HepG2 (cell line): ENCODE results near the gene GMNN. TPM values are rescaled to one million over a fixed set of nuclear protein-coding genes. Genes with fewer than 3 reads are reported as not detected.

Experiments
- ATAC-seq: fragments of 200-7000 bp; cut with Tn5 transposase; 3 replicates; pipeline ENCODE4 v1.9.1; 2020; ENCODE audit warnings: mild to moderate bottlenecking, moderate library complexity
- BruUV-seq: library from RNA; stranded (reverse); fragments of 400-500 nt; replicated peaks from 2 replicates; lab custom pipeline; 2021; lab: Mats Ljungman, UMichigan
- CTCF ChIA-PET: fragments of 300-600 bp; formaldehyde crosslinking; extraction: SDS; loops from one replicate; lab custom pipeline; 2021; ENCODE audit warnings: low total read pairs, inconsistent platforms, low intra/inter-chr PET ratio; lab: Yijun Ruan, JAX
- POLR2A ChIA-PET: fragments of 350-600 bp; sonication (Branson Sonifier 250); formaldehyde crosslinking; loops from one replicate; lab custom pipeline; 2020; ENCODE audit warnings: antibody characterized with exemption, inconsistent platforms; lab: Yijun Ruan, JAX
- DNase-seq: peaks from one replicate; pipeline ENCODE4 v3.0.0-alpha.2; 2015; ENCODE audit warnings: low spot score
- FAIRE-seq: peaks from 3 replicates; lab custom pipeline; 2011; peaks lifted over from hg19 to GRCh38; lab: Jason Lieb, UNC
- H2AFZ ChIP-seq: one replicate; pipeline ENCODE4 v1.6.1; 2011; ENCODE audit warnings: low read length, inconsistent platforms
- H3K27ac ChIP-seq: fragments of 300-600 bp; 3 replicates; pipeline ENCODE4 v1.8.0; 2011; ENCODE audit warnings: mixed run types, mild to moderate bottlenecking, mixed read lengths, low read length, inconsistent platforms; ENCODE audit not compliant: insufficient read depth; ENCODE audit errors: extremely low read length
- H3K27me3 ChIP-seq, 2 experiments: fragments of 200-600 bp in 1 of 2; 2 replicates in 1 of 2; 3 replicates in 1 of 2; pipeline versions ENCODE4 v1.6.0 to v1.8.0; 2011; ENCODE audit warnings: low read length in 2 of 2, mild to moderate bottlenecking in 2 of 2, moderate library complexity in 2 of 2, inconsistent platforms in 1 of 2; ENCODE audit not compliant: insufficient read depth in 2 of 2, control insufficient read depth in 1 of 2
- H3K36me3 ChIP-seq, 2 experiments: fragments of 200-600 bp in 1 of 2; replicated peaks in 1 of 2; 2 replicates in 1 of 2; 3 replicates in 1 of 2; pipeline versions ENCODE4 v1.5.1 to v1.8.0; 2011; ENCODE audit warnings: low read length in 2 of 2, inconsistent platforms in 1 of 2; ENCODE audit not compliant: insufficient read depth in 2 of 2, control insufficient read depth in 1 of 2
- H3K4me1 ChIP-seq: 2 replicates; pipeline ENCODE4 v1.5.1; 2012; ENCODE audit warnings: low read length, inconsistent platforms; ENCODE audit not compliant: insufficient read depth
- H3K4me2 ChIP-seq: 2 replicates; pipeline ENCODE4 v1.6.0; 2011; ENCODE audit warnings: low read depth, low read length, inconsistent platforms
- H3K4me3 ChIP-seq, 3 experiments: fragments of 200-600 bp in 1 of 3; sonication (generic), shearing (Covaris generic) in 1 of 3; replicated peaks in 1 of 3; 2 replicates each; pipeline ENCODE4 v1.5.1; 2011 to 2016; ENCODE audit warnings: low read length in 3 of 3, inconsistent platforms in 2 of 3, low read depth in 2 of 3, mild to moderate bottlenecking in 2 of 3, control low read depth in 1 of 3, mixed read lengths in 1 of 3; ENCODE audit not compliant: insufficient read depth in 1 of 3
- H3K79me2 ChIP-seq: one replicate; pipeline ENCODE4 v1.6.1; 2011; ENCODE audit warnings: low read length, inconsistent platforms; ENCODE audit not compliant: insufficient read depth
- H3K9ac ChIP-seq: 2 replicates; pipeline ENCODE4 v1.6.0; 2011; ENCODE audit warnings: mild to moderate bottlenecking, low read depth, low read length, inconsistent platforms; ENCODE audit not compliant: insufficient read depth
- H3K9me3 ChIP-seq: 2 replicates; pipeline ENCODE4 v1.5.1; 2012; ENCODE audit warnings: mild to moderate bottlenecking, low read length
- H4K20me1 ChIP-seq: 2 replicates; pipeline ENCODE4 v1.6.0; 2011; ENCODE audit warnings: inconsistent platforms, mild to moderate bottlenecking, low read length, moderate library complexity; ENCODE audit not compliant: insufficient read depth
- BRCA1 ChIP-seq: sonication (generic); formaldehyde crosslinking; IDR thresholded peaks from 2 replicates; pipeline ENCODE4 v1.4.0; 2020; ENCODE audit warnings: missing genetic modification reagents
- CEBPG ChIP-seq: IDR thresholded peaks from 2 replicates; pipeline ENCODE4 v1.6.1; 2016
- CTCF ChIP-seq: sonication (generic); formaldehyde crosslinking; IDR thresholded peaks from 2 replicates; pipeline ENCODE4 v1.5.0; 2020; ENCODE audit warnings: mild to moderate bottlenecking, missing genetic modification reagents, moderate library complexity
- GABPA ChIP-seq, 2 experiments: IDR thresholded peaks; 2 replicates each; pipeline ENCODE4 v1.6.1; 2011 to 2016; ENCODE audit warnings: low read depth in 2 of 2, low read length in 1 of 2, missing biosample characterization in 1 of 2, missing genetic modification characterization in 1 of 2
- GATAD2A ChIP-seq: IDR thresholded peaks from 2 replicates; pipeline ENCODE4 v1.6.1; 2016
- NR2F6 ChIP-seq, 2 experiments: IDR thresholded peaks; 2 replicates each; pipeline ENCODE4 v1.6.1; 2016; ENCODE audit warnings: antibody characterized with exemption in 1 of 2, mild to moderate bottlenecking in 1 of 2
- PBX2 ChIP-seq: IDR thresholded peaks from 2 replicates; pipeline ENCODE4 v1.6.1; 2016; ENCODE audit warnings: control low read depth
- PRDM15 ChIP-seq: sonication (generic); formaldehyde crosslinking; IDR thresholded peaks from 2 replicates; pipeline ENCODE4 v1.4.0; 2020; ENCODE audit warnings: missing genetic modification reagents
- SP2 ChIP-seq: sonication (generic); formaldehyde crosslinking; IDR thresholded peaks from 2 replicates; pipeline ENCODE4 v1.5.1; 2020; ENCODE audit warnings: mild to moderate bottlenecking, missing genetic modification reagents
- ZFP41 ChIP-seq: sonication (generic); formaldehyde crosslinking; IDR thresholded peaks from 2 replicates; pipeline ENCODE4 v1.4.0; 2020; ENCODE audit warnings: mild to moderate bottlenecking, missing genetic modification reagents, borderline replicate concordance
- ZMYM3 ChIP-seq: sonication (generic); formaldehyde crosslinking; IDR thresholded peaks from 2 replicates; pipeline ENCODE4 v1.5.1; 2020; ENCODE audit warnings: mild to moderate bottlenecking, missing genetic modification reagents
- ZNF12 ChIP-seq: sonication (generic); formaldehyde crosslinking; IDR thresholded peaks from 2 replicates; pipeline ENCODE4 v1.5.0; 2020; ENCODE audit warnings: missing genetic modification reagents
- ZNF121 ChIP-seq: sonication (generic); formaldehyde crosslinking; IDR thresholded peaks from 2 replicates; pipeline ENCODE4 v1.5.0; 2020; ENCODE audit warnings: mild to moderate bottlenecking, missing genetic modification reagents
- WGBS: methylation state at CpG from one replicate; pipeline ENCODE4 v1.1.6; 2017; ENCODE audit warnings: low lambda C conversion rate; 5-methylcytosine and 5-hydroxymethylcytosine counted together
- in situ Hi-C: cut with HindIII; loops from 2 replicates; pipeline ENCODE4 v1.10.0; 2017; ENCODE audit warnings: low pct_unique_long_range_greater_than_20kb; ENCODE audit not compliant: extremely low pct_ligation_motif_present
- intact Hi-C: fragments of 100-400 bp; cut with micrococcal nuclease; formaldehyde crosslinking; loops from one replicate; pipeline ENCODE4 v1.10.0; 2022; ENCODE audit not compliant: unreplicated experiment
- polyA plus RNA-seq, 8 experiments: library from polyadenylated mRNA; depleted of rRNA in 3 of 8; stranded (reverse) in 7 of 8; unstranded in 1 of 8; fragments of >200 nt; fragmentation: Illumina TruSeq in 4 of 8; extraction: Trizol in 4 of 8; gene quantifications; 2 replicates each; pipeline versions ENCODE4 v1.2.1 to v1.2.3, GENCODE V29; 2011 to 2016; ENCODE audit warnings: low read depth in 4 of 8, missing spikeins in 1 of 8, mixed read lengths in 1 of 8; ENCODE audit not compliant: insufficient read depth in 1 of 8
- total RNA-seq, 5 experiments: library from RNA; depleted of rRNA; stranded (reverse); fragments of >200 nt; fragmentation: Illumina TruSeq; extraction: Trizol; gene quantifications; 2 replicates each; pipeline ENCODE4 v1.2.3, GENCODE V29; 2016; ENCODE audit warnings: low read depth in 1 of 5
- TF ChIP-seq, protein P1 (sequence below): sonication (generic); formaldehyde crosslinking; IDR thresholded peaks from 2 replicates; pipeline ENCODE4 v1.5.0; 2020; ENCODE audit warnings: mild to moderate bottlenecking, missing genetic modification reagents

Gene GMNN
- total and polyA plus RNA-seq, 2 of the 13 experiments (the other 11 are each of a cell fraction or from before 2014, with no cell fraction given): 61.8 to 154 TPM

GRCh38 chr6:24752503-24752902 lies 22.2 kb upstream of the GMNN start (continued):
- no peak for TF ChIP-seq SP2 (CRISPR knock-in tag)
- TF ChIP-seq BRCA1: no peak

DNA sequence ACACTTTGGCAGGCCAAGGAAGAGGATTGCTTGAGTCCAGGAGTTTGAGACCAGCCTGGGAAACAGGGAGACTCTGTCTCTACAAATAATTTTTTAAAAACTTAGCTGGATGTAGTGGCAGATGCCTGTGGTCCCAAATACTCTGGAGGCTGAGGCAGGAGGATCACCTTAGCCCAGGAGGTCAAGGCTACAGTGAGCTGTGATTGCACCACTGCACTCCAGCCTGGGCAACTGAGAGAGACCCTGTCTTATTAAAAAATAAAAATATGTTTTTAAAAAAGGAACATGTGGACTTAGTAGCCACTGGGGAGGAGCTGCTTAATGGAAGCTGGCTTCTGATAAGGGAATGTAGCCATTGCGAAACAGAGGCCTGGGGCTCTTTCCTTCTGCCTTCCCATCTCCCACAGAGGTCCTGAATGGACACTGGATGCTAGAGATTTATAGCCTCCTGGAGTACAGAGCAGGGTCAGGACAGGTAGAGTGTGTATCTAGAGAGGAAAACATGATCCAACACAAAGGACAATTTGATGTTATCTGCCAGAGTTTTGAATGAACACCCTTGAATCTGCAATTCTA lies 21.7 kb upstream of the GMNN start:
- 17% methylated on average over 1 of the region's 1 CpG for whole genome bisulfite sequencing
- DNase-seq (peak; percentile 32), FAIRE-seq (no peak), ATAC-seq (peak; percentile 77)
- in situ Hi-C loops: no loop called here
- no peaks in the 10 kb centered on the region for H4K20me1 ChIP-seq
- peak overlapping the region; percentile 20 for H3K4me2 ChIP-seq
- H3K27me3 ChIP-seq: peaks cover 0 to 6% of the 10 kb centered on the region in 2 experiments; a peak in 1 of 5 replicates
- no peaks in the 10 kb centered on the region for H3K36me3 ChIP-seq
- H2AFZ ChIP-seq: no peak overlapping the region
- BruUV-seq: no TSS peak
- H3K9ac ChIP-seq: no peak overlapping the region
- ChIA-PET POLR2A (interaction anchor here (1.3 to 3.0 kb wide), 2 partner anchors 10 to 31 kb away, joined by 3 to 10 read pairs; no protein-coding TSS in a partner anchor), CTCF (no interaction called here)
- intact Hi-C loops: no loop called here
- peaks cover 11% of the 10 kb centered on the region for H3K9me3 ChIP-seq
- H3K79me2 ChIP-seq: no peaks in the 10 kb centered on the region
- no peak overlapping the region for H3K27ac ChIP-seq
- H3K4me3 ChIP-seq: no peak overlapping the region
- H3K4me1 ChIP-seq: peaks cover 16% of the 10 kb centered on the region
- TF ChIP-seq PBX2 (CRISPR knock-in tag) (0 out of 2 replicates have a peak, but pooled peaks have one; percentile 23), NR2F6 (IDR thresholded peaks at IDR 0.05) (no peak), NR2F6 (CRISPR knock-in tag; IDR thresholded peaks at IDR 0.05) (0 out of 2 replicates have a peak, but pooled peaks have one; percentile 28), ZNF12 (0 out of 2 replicates have a peak, but pooled peaks have one; percentile 40), CEBPG (CRISPR knock-in tag) (peak; percentile 81), GATAD2A (CRISPR knock-in tag) (0 out of 2 replicates have a peak, but pooled peaks have one; percentile 11), CTCF (no peak), ZNF121 (CRISPR knock-in tag) (peak; percentile 75; the same call in 1 of the 2 replicates), ZMYM3 (CRISPR knock-in tag) (peak; percentile 34; the same call in 1 of the 2 replicates), GABPA (IDR thresholded peaks at IDR 0.05; ENCODE audit: low read depth, low read length) (no peak), GABPA (CRISPR knock-in tag; IDR thresholded peaks at IDR 0.05; ENCODE audit: low read depth) (0 out of 2 replicates have a peak, but pooled peaks have one; percentile 15), ZFP41 (no peak), PRDM15 (CRISPR knock-in tag) (no peak)
- TF ChIP-seq, protein P1, sequence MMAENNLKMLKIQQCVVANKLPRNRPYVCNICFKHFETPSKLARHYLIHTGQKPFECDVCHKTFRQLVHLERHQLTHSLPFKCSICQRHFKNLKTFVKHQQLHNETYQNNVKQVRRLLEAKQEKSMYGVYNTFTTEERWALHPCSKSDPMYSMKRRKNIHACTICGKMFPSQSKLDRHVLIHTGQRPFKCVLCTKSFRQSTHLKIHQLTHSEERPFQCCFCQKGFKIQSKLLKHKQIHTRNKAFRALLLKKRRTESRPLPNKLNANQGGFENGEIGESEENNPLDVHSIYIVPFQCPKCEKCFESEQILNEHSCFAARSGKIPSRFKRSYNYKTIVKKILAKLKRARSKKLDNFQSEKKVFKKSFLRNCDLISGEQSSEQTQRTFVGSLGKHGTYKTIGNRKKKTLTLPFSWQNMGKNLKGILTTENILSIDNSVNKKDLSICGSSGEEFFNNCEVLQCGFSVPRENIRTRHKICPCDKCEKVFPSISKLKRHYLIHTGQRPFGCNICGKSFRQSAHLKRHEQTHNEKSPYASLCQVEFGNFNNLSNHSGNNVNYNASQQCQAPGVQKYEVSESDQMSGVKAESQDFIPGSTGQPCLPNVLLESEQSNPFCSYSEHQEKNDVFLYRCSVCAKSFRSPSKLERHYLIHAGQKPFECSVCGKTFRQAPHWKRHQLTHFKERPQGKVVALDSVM (CRISPR knock-in tag): peak; percentile 96
